WTC11 (cell line): ENCODE data around the gene LCE1E.

Experiments
- NR2C2 ChIP-seq: sonication (generic); formaldehyde crosslinking; IDR thresholded peaks from 2 replicates; pipeline ENCODE4 v1.8.0; 2022; ENCODE audit warnings: mild to moderate bottlenecking, missing genetic modification reagents
- ZNF138 ChIP-seq: sonication (generic); formaldehyde crosslinking; conservative IDR thresholded peaks from 2 replicates; pipeline ENCODE4 v1.8.1; 2022; ENCODE audit warnings: mild to moderate bottlenecking, moderate library complexity, missing genetic modification reagents
- TF ChIP-seq, protein P1 (sequence below): sonication (generic); formaldehyde crosslinking; conservative IDR thresholded peaks from 2 replicates; pipeline ENCODE4 v1.8.1; 2022; ENCODE audit warnings: mild to moderate bottlenecking, missing genetic modification reagents
- TF ChIP-seq, protein P2 (sequence below): fragments of 200-600 bp; IDR thresholded peaks from 2 replicates; pipeline ENCODE4 v1.8.0; 2022; ENCODE audit warnings: antibody characterized with exemption
- TF ChIP-seq, protein P3 (sequence below): sonication (generic); formaldehyde crosslinking; IDR thresholded peaks from 2 replicates; pipeline ENCODE4 v1.8.1; 2023; ENCODE audit warnings: mild to moderate bottlenecking, missing genetic modification reagents
- TF ChIP-seq, protein P4 (sequence below): sonication (generic); formaldehyde crosslinking; IDR thresholded peaks from 2 replicates; pipeline ENCODE4 v1.8.0; 2022; ENCODE audit warnings: mild to moderate bottlenecking, missing genetic modification reagents
- TF ChIP-seq, protein P5 (sequence below): sonication (generic); formaldehyde crosslinking; IDR thresholded peaks from 2 replicates; pipeline ENCODE4 v1.8.1; 2022; ENCODE audit warnings: low read depth, mild to moderate bottlenecking, moderate library complexity, missing genetic modification reagents, borderline replicate concordance
- TF ChIP-seq, protein P6 (sequence below): sonication (generic); formaldehyde crosslinking; IDR thresholded peaks from 2 replicates; pipeline ENCODE4 v1.8.0; 2022; ENCODE audit warnings: mild to moderate bottlenecking, missing genetic modification reagents

DNA sequence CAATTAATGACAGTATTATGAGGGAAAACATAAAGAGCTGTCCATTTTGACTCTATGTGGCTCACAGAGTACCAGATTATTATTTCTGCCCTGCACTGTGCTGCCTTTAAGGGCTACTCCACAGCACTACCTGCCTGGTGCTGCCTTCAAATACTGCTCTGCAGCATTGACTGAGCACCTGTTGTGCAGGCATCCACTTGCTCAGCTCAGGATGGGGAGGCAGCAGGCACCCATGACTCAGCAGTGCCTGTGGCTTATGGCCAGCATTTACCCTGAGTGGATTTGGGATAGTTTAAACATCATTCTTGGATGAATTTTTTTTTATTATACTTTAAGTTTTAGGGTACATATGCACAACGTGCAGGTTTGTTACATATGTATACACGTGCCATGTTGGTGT lies 29.2 kb upstream of the LCE1E start:
- TF ChIP-seq, protein P1, sequence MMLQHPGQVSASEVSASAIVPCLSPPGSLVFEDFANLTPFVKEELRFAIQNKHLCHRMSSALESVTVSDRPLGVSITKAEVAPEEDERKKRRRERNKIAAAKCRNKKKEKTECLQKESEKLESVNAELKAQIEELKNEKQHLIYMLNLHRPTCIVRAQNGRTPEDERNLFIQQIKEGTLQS (CRISPR knock-in tag) = no peak
- TF ChIP-seq, protein P2, sequence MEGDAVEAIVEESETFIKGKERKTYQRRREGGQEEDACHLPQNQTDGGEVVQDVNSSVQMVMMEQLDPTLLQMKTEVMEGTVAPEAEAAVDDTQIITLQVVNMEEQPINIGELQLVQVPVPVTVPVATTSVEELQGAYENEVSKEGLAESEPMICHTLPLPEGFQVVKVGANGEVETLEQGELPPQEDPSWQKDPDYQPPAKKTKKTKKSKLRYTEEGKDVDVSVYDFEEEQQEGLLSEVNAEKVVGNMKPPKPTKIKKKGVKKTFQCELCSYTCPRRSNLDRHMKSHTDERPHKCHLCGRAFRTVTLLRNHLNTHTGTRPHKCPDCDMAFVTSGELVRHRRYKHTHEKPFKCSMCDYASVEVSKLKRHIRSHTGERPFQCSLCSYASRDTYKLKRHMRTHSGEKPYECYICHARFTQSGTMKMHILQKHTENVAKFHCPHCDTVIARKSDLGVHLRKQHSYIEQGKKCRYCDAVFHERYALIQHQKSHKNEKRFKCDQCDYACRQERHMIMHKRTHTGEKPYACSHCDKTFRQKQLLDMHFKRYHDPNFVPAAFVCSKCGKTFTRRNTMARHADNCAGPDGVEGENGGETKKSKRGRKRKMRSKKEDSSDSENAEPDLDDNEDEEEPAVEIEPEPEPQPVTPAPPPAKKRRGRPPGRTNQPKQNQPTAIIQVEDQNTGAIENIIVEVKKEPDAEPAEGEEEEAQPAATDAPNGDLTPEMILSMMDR = no peak
- TF ChIP-seq, protein P3, sequence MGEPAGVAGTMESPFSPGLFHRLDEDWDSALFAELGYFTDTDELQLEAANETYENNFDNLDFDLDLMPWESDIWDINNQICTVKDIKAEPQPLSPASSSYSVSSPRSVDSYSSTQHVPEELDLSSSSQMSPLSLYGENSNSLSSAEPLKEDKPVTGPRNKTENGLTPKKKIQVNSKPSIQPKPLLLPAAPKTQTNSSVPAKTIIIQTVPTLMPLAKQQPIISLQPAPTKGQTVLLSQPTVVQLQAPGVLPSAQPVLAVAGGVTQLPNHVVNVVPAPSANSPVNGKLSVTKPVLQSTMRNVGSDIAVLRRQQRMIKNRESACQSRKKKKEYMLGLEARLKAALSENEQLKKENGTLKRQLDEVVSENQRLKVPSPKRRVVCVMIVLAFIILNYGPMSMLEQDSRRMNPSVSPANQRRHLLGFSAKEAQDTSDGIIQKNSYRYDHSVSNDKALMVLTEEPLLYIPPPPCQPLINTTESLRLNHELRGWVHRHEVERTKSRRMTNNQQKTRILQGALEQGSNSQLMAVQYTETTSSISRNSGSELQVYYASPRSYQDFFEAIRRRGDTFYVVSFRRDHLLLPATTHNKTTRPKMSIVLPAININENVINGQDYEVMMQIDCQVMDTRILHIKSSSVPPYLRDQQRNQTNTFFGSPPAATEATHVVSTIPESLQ (CRISPR knock-in tag) = no peak
- TF ChIP-seq, protein P4, sequence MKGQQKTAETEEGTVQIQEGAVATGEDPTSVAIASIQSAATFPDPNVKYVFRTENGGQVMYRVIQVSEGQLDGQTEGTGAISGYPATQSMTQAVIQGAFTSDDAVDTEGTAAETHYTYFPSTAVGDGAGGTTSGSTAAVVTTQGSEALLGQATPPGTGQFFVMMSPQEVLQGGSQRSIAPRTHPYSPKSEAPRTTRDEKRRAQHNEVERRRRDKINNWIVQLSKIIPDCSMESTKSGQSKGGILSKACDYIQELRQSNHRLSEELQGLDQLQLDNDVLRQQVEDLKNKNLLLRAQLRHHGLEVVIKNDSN (CRISPR knock-in tag) = no peak
- TF ChIP-seq, protein P5, sequence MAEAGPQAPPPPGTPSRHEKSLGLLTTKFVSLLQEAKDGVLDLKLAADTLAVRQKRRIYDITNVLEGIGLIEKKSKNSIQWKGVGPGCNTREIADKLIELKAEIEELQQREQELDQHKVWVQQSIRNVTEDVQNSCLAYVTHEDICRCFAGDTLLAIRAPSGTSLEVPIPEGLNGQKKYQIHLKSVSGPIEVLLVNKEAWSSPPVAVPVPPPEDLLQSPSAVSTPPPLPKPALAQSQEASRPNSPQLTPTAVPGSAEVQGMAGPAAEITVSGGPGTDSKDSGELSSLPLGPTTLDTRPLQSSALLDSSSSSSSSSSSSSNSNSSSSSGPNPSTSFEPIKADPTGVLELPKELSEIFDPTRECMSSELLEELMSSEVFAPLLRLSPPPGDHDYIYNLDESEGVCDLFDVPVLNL (CRISPR knock-in tag) = no peak
- TF ChIP-seq NR2C2 (CRISPR knock-in tag) (no peak), ZNF138 (CRISPR knock-in tag) (no peak)
- TF ChIP-seq, protein P6, sequence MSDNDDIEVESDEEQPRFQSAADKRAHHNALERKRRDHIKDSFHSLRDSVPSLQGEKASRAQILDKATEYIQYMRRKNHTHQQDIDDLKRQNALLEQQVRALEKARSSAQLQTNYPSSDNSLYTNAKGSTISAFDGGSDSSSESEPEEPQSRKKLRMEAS (CRISPR knock-in tag) = no peak
